HTERT RPE-1 (cell line): ENCODE results near the gene AP3M1.
"Not testable (repeated sequence)": the region's sequence is repeated elsewhere in the genome, so short reads cannot be mapped to it uniquely, and the experiment has no call there.

Experiments
- in situ Hi-C: fragments of 300-500 bp; cut with MboI; formaldehyde crosslinking; loops from 4 replicates; pipeline ENCODE4 v1.14.3; 2020; ENCODE audit warnings: low sequenced_read_pairs

AP3M1 gene

GRCh38 chr10:74163319-74164068 is 12.9 kb upstream of the AP3M1 start:
- in situ Hi-C loops: no loop called here

GRCh38 chr10:74160013-74160412 is 9.4 kb upstream of the AP3M1 start:
- in situ Hi-C loops: no loop called here

GRCh38 chr10:74156919-74157289 is 6.3 kb upstream of the AP3M1 start:
- in situ Hi-C loops: no loop called here

GRCh38 chr10:74153676-74154075 is 3.0 kb upstream of the AP3M1 start:
- in situ Hi-C loops: no loop called here

- in situ Hi-C loops: no loop called here
These were observed 2.5 kb upstream of the AP3M1 start for GRCh38 chr10:74153123-74153522.

- in situ Hi-C loops: no loop called here
These were observed 1.5 kb upstream of the AP3M1 start for GRCh38 chr10:74151879-74152722.

- in situ Hi-C loops: no loop called here
These were observed 606 bp upstream of the AP3M1 start, which contains the start of gene ADK for GRCh38 chr10:74150990-74151878. Gene ADK, plus strand, starts transcription at chr10:74151221. Its CDS starts 58 bp downstream, at chr10:74151279.

- in situ Hi-C loops: not testable (repeated sequence)
These were observed 3.6 kb downstream of the AP3M1 start for GRCh38 chr10:74146980-74147379.

- in situ Hi-C loops: no loop called here
These were observed 5.5 kb downstream of the AP3M1 start for GRCh38 chr10:74145133-74145532.

- in situ Hi-C loops: no loop called here
These were observed 10.1 kb downstream of the AP3M1 start for GRCh38 chr10:74140553-74140952.

- in situ Hi-C loops: no loop called here
These were observed 10.6 kb downstream of the AP3M1 start for GRCh38 chr10:74139981-74140380.

- in situ Hi-C loops: not testable (repeated sequence)
These were observed 12.0 kb downstream of the AP3M1 start for GRCh38 chr10:74138596-74138995.

- in situ Hi-C loops: no loop called here
These were observed 12.6 kb downstream of the AP3M1 start for GRCh38 chr10:74137992-74138391.

GRCh38 chr10:74135452-74135851 is 15.2 kb downstream of the AP3M1 start:
- in situ Hi-C loops: no loop called here

- in situ Hi-C loops: no loop called here
These were observed 16.5 kb downstream of the AP3M1 start for GRCh38 chr10:74133923-74134820.

- in situ Hi-C loops: no loop called here
These were observed 27.5 kb downstream of the AP3M1 start for GRCh38 chr10:74123081-74123480.

GRCh38 chr10:74122060-74122459 is 28.6 kb downstream of the AP3M1 start:
- in situ Hi-C loops: no loop called here

GRCh38 chr10:74121368-74121767 is 29.3 kb downstream of the AP3M1 start:
- in situ Hi-C loops: no loop called here

- in situ Hi-C loops: no loop called here
These were observed 29.7 kb downstream of the AP3M1 start for GRCh38 chr10:74120911-74121310.

GRCh38 chr10:74118804-74119203 is 31.8 kb downstream of the AP3M1 start:
- in situ Hi-C loops: no loop called here
